AG04449 (cell line): ENCODE results near the gene SOAT2.

Experiments
- CTCF ChIA-PET: fragments of 350-600 bp; formaldehyde crosslinking; extraction: SDS; loops from one replicate; lab custom pipeline; 2021; ENCODE audit warnings: antibody characterized with exemption; lab: Yijun Ruan, JAX
- POLR2A ChIA-PET: fragments of 400-600, 350-600 bp; formaldehyde crosslinking; extraction: SDS; loops from one replicate; lab custom pipeline; 2020; ENCODE audit warnings: antibody characterized with exemption, inconsistent platforms; lab: Yijun Ruan, JAX
- DNase-seq: peaks from one replicate; pipeline ENCODE4 v3.0.0-alpha.2; 2010; ENCODE audit warnings: low read depth, low spot score
- H3K4me3 ChIP-seq: 2 replicates; pipeline ENCODE4 v1.5.1; 2011; ENCODE audit warnings: low read depth, mild to moderate bottlenecking, control low read depth, low read length
- TF ChIP-seq, protein P1 (sequence below): IDR thresholded peaks from one replicate; pipeline ENCODE4 v1.5.1; 2011; ENCODE audit warnings: mild to moderate bottlenecking, moderate library complexity, low read length, control low read depth, inconsistent platforms; ENCODE audit not compliant: insufficient read depth; ENCODE audit errors: missing control alignments

SOAT2 gene

DNA sequence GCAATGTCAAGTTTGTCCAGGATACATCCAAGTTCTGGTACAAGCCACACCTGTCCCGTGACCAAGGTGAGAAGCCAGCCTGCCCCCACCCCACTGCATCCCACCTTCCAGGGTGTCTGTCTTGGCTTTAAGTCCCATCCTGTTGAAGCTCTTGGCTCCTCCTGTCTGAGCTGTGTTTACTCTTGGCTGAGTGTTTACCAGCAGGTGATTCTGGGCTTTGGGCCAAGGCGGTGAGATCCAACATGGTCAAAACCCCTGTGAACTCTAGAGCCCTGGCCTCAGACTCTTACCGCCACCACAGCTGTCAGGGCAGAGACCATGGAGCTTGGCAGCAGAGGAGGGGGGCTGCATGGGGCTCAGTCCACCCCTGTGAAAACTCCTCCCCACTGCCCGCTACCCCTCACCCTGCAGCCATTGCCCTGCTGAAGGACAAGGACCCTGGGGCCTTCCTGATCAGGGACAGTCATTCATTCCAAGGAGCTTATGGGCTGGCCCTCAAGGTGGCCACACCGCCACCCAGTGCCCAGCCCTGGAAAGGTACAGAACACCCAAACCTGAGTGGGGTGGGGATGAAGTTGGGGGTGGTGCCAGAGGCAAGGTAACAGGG lies 41.8 kb upstream of the SOAT2 start:
- POLR2A ChIA-PET, result interaction anchor here (0.8 to 2.4 kb wide), 6 partner anchors 8 to 119 kb away, joined by 3 to 9 read pairs (median 4); partner anchors contain the start of genes CSAD and ZNF740
- TF ChIP-seq, protein P1, sequence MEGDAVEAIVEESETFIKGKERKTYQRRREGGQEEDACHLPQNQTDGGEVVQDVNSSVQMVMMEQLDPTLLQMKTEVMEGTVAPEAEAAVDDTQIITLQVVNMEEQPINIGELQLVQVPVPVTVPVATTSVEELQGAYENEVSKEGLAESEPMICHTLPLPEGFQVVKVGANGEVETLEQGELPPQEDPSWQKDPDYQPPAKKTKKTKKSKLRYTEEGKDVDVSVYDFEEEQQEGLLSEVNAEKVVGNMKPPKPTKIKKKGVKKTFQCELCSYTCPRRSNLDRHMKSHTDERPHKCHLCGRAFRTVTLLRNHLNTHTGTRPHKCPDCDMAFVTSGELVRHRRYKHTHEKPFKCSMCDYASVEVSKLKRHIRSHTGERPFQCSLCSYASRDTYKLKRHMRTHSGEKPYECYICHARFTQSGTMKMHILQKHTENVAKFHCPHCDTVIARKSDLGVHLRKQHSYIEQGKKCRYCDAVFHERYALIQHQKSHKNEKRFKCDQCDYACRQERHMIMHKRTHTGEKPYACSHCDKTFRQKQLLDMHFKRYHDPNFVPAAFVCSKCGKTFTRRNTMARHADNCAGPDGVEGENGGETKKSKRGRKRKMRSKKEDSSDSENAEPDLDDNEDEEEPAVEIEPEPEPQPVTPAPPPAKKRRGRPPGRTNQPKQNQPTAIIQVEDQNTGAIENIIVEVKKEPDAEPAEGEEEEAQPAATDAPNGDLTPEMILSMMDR, result no peak
- H3K4me3 ChIP-seq, result no peak overlapping the region
- CTCF ChIA-PET, result interaction anchor here (0.8 to 28.9 kb wide), 12 partner anchors 8 to 137 kb away, joined by 3 to 655 read pairs (median 4); partner anchors contain the start of genes IGFBP6, SOAT2 and TNS2
- DNase-seq, result no peak

DNA sequence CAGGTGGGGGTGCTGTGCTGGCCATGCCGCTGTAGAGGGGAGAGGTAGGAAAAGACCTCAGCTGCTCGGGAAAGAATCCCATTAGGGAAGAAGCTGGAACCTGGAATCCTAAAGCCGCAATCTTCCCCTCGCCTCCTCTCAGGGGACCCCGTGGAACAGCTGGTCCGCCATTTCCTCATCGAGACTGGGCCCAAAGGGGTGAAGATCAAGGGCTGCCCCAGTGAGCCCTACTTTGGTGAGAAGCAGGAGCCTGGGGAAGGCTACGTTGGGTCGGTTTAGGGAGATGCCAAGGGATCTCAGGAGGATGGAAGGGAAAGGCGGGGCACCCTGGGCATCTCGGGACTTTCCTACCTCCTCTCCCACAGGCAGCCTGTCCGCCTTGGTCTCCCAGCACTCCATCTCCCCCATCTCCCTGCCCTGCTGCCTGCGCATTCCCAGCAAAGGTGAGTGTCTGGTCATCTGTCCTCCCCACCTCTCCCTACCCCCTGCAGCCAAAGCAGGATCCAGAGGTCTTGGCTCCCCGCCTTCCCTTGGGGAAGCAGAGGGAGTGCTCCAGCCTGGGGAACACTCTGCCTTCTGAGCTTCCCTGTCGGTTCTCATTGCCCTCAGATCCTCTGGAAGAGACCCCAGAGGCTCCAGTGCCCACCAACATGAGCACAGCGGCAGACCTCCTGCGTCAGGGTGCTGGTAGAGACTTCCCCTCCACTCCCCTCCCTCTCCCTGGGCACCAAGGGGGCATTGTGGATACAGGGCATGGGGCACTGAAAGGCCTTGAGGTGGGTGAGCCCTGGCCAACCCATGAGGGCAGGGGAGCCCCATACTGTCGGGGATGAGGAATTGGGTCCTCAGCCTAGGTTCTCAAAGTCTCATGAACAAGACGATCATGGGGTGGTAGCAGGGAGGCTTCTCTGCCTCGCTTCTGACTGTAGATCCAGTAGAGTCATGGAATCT lies 41.0 kb upstream of the SOAT2 start:
- ChIA-PET CTCF (interaction anchor here (0.8 to 28.9 kb wide), 18 partner anchors 7 to 237 kb away, joined by 3 to 655 read pairs (median 4); partner anchors contain the start of genes CSAD, IGFBP6, MYG1 and SOAT2), POLR2A (interaction anchor here (0.6 to 7.6 kb wide), 11 partner anchors 9 to 131 kb away, joined by 3 to 74 read pairs (median 3); partner anchors contain the start of genes CSAD, IGFBP6 and ZNF740)
- no peak for DNase-seq
- no peak overlapping the region for H3K4me3 ChIP-seq
- TF ChIP-seq, protein P1, result no peak

DNA sequence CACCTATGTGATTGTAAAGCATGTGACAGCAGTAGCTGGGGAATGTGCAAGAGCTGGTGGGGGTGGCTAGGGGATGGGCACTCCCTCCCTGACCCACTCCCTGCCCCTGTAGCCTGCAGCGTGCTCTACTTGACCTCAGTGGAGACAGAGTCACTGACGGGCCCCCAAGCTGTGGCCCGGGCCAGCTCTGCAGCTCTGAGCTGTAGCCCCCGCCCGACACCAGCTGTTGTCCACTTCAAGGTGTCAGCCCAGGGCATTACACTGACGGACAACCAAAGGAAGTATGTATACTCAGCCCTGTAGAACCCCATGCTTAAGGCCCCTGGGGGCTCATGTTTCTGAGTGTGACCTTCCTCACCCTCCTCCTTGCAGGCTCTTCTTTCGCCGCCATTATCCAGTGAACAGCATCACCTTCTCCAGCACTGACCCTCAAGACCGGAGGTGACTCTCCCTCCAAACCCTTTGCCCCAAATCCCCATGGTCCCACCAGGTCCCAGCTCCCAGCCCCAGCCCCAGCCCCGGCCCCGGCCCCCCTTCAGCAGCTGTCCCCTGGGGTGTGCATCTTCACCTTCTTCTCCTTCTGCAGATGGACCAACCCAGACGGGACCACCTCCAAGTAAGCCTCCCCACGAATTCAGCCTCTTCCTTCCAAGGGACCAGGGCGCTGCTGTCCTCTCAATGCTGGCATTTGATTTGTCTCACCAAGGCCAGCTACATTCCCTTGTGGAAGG lies 40.1 kb upstream of the SOAT2 start:
- POLR2A ChIA-PET, result interaction anchor here (0.7 to 7.6 kb wide), 7 partner anchors 9 to 134 kb away, joined by 3 to 74 read pairs (median 3); partner anchors contain the start of gene IGFBP6
- no peak for DNase-seq
- TF ChIP-seq, protein P1, result no peak

GRCh38 chr12:53063708-53064612 lies 39.3 kb upstream of the SOAT2 start:
- no peak overlapping the region for H3K4me3 ChIP-seq
- POLR2A ChIA-PET, result interaction anchor here (0.7 to 8.2 kb wide), 9 partner anchors 9 to 134 kb away, joined by 3 to 74 read pairs (median 10); partner anchors contain the start of genes IGFBP6, SOAT2, SPRYD3 and ZNF740
- CTCF ChIA-PET, result interaction anchor here (0.7 to 28.9 kb wide), 16 partner anchors 8 to 235 kb away, joined by 3 to 655 read pairs (median 22); partner anchors contain the start of genes CSAD, IGFBP6, MYG1 and SOAT2
- no peak for DNase-seq
- TF ChIP-seq, protein P1, result no peak

More for the DNA sequence above, 40.1 kb upstream of the SOAT2 start:
- H3K4me3 ChIP-seq, result no peak overlapping the region
- CTCF ChIA-PET, result interaction anchor here (0.7 to 28.9 kb wide), 15 partner anchors 7 to 236 kb away, joined by 3 to 655 read pairs (median 4); partner anchors contain the start of genes CSAD, IGFBP6, MYG1 and SOAT2
